T-helper 17 cell (primary cell): ENCODE results near the gene CLDND1. TPM values are rescaled to one million over a fixed set of nuclear protein-coding genes. Genes with fewer than 3 reads are reported as not detected.

Experiments used
- ATAC-seq: fragments of 150-1000 bp; cut with Tn5 transposase; 2 replicates; pipeline ENCODE4 v1.10.0; 2021; ENCODE audit warnings: mild to moderate bottlenecking, moderate library complexity
- DNase-seq, 3 donors: peaks; one replicate each; pipeline versions ENCODE4 v3.0.0 to v3.0.0-alpha.2; 2020 to 2021
- H3K9me3 ChIP-seq: one replicate; pipeline ENCODE4 v1.7.0; 2013; ENCODE audit warnings: low read length, mild to moderate bottlenecking; ENCODE audit not compliant: control insufficient read depth, poor library complexity, severe bottlenecking
- H3K27ac Mint-ChIP-seq: one replicate; pipeline ENCODE4 v1.8.0; 2022; ENCODE audit warnings: mild to moderate bottlenecking, moderate library complexity, mixed read lengths
- H3K27me3 Mint-ChIP-seq: one replicate; pipeline ENCODE4 v1.8.0; 2022; ENCODE audit warnings: mixed read lengths
- H3K36me3 Mint-ChIP-seq: one replicate; pipeline ENCODE4 v1.8.0; 2022; ENCODE audit warnings: low read depth, mixed read lengths
- H3K4me1 Mint-ChIP-seq: one replicate; pipeline ENCODE4 v1.8.0; 2022; ENCODE audit warnings: mild to moderate bottlenecking, mixed read lengths
- H3K4me3 Mint-ChIP-seq: one replicate; pipeline ENCODE4 v1.8.0; 2022; ENCODE audit warnings: mild to moderate bottlenecking, moderate library complexity, mixed read lengths
- total RNA-seq, 4 donors: library from RNA in 2 of 4; stranded (reverse) in 2 of 4; gene quantifications; one replicate each; pipeline ENCODE4 v1.2.3 and lab custom pipeline; 2022 to 2026

The CLDND1 gene
- total RNA-seq, 2 donors from 2014 or later, result 195 to 285 TPM

GRCh38 chr3:98483626-98484025 is 39.1 kb downstream of the CLDND1 start:
- DNase-seq (no peak), ATAC-seq (no peak)
- Mint-ChIP-seq H3K27me3 (no peaks in the 10 kb centered on the region), H3K4me3 (no peak overlapping the region), H3K4me1 (no peaks in the 10 kb centered on the region), H3K27ac (no peak overlapping the region), H3K36me3 (no peaks in the 10 kb centered on the region)
- H3K9me3 ChIP-seq, result peaks cover 6% of the 10 kb centered on the region

- H3K9me3 ChIP-seq, result peaks cover 6% of the 10 kb centered on the region
- H3K4me1 Mint-ChIP-seq, result no peaks in the 10 kb centered on the region
- no peak overlapping the region for H3K27ac Mint-ChIP-seq
- H3K36me3 Mint-ChIP-seq, result no peaks in the 10 kb centered on the region
- ATAC-seq (no peak), DNase-seq (no peak)
- H3K27me3 Mint-ChIP-seq, result no peaks in the 10 kb centered on the region
- H3K4me3 Mint-ChIP-seq, result no peak overlapping the region
Measured at GRCh38 chr3:98482717-98483482, 39.8 kb downstream of the CLDND1 start.

Other genes with a start within 250 kb of the CLDND1 start
- gene OR5H2, start 240.4 kb downstream of the CLDND1 start, total RNA-seq, result not detected
- gene OR5K4, start 169.0 kb downstream of the CLDND1 start, total RNA-seq, result not detected
- gene OR5K3, start 132.2 kb downstream of the CLDND1 start, total RNA-seq, result not detected
- not detected for gene OR5K1, start 59.7 kb downstream of the CLDND1 start, total RNA-seq
- not detected for gene OR5K2, start 25.2 kb downstream of the CLDND1 start, total RNA-seq
- 100 to 1,000 TPM in 1 of 2 donors, 10 to 100 TPM in 1; 43.2 to 181 TPM for gene GPR15, start 9.1 kb upstream of the CLDND1 start, total RNA-seq
- gene CPOX, start 70.7 kb upstream of the CLDND1 start, total RNA-seq, result 10 to 100 TPM; 17.1 to 19.8 TPM
- 1 to 10 TPM in 1 of 2 donors, under 1 TPM in 1; 0.99 to 3.6 TPM for gene ST3GAL6, start 240.4 kb upstream of the CLDND1 start, total RNA-seq